ENCODE measurements around the gene ATP2B3. TPM values are rescaled to one million over a fixed set of nuclear protein-coding genes. Genes with fewer than 3 reads are reported as not detected.

The ATP2B3 gene
- total RNA-seq, result under 1 TPM in 1 of 2 donors, not detected in 1; 0.85 TPM

GRCh38 chrX:153517423-153517822 is at the start of gene ATP2B3:
ATP2B3 (plus strand) TSS chrX:153517642; CDS start chrX:153536248, 18,606 bp downstream.
- intact Hi-C loops (cut with DNase I), result no loop called here
- no peaks in the 10 kb centered on the region for H3K36me3 ChIP-seq
- 0% methylated on average over 1 of the region's 50 CpGs for WGBS
- no peaks in the 10 kb centered on the region for H3K9me3 ChIP-seq
- H3K4me3 ChIP-seq, result no peak within 1 kb of the TSS
- no peak for DNase-seq (ENCODE audit: low spot score)
- H3K4me1 ChIP-seq (replicated peaks), result no peaks in the 10 kb centered on the region
- TF ChIP-seq POLR2A (IDR thresholded peaks at IDR 0.05), result no peak
- TF ChIP-seq POLR2AphosphoS5 (IDR thresholded peaks at IDR 0.05), result no peak
- no peak for TF ChIP-seq CTCF (IDR thresholded peaks at IDR 0.05)
- H3K27ac ChIP-seq, result no peak within 1 kb of the TSS
- H3K27me3 ChIP-seq (replicated peaks; ENCODE audit: insufficient read depth), result no peaks in the 10 kb centered on the region

DNA sequence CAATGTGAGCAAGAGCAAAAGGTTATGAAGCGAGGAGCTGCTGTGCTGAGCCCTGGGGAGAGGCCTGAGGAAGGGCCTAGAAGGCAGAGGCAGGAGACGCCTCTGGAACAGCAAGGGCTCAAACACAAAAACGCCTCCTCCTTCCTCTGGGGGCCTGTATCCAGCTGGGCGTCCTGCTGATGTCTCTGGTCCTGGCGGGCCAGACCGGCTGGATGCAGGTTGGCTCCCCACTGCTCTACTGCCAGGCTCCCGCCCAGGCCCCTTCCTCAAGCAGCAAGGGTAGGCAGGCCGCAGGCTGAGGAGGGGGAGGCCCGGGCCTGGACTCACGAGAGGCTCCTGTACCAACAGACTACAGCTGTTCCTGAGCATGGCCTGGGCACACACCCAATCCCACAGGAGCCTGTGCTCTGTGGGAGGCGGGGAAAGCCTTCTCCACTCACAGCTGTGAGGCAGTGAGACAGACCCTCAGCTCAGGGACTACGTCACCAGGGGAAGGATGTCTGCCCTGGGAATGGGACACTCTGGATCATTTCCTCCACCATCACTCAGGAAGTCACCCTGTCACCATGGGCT is 49.3 kb upstream of the ATP2B3 start:
- 78% methylated on average over 4 of the region's 12 CpGs for WGBS
- DNase-seq (ENCODE audit: low spot score), result no peak
- TF ChIP-seq POLR2AphosphoS5 (IDR thresholded peaks at IDR 0.05) (no peak), CTCF (IDR thresholded peaks at IDR 0.05) (no peak), POLR2A (IDR thresholded peaks at IDR 0.05) (no peak)
- no peaks in the 10 kb centered on the region for H3K4me1 ChIP-seq (replicated peaks)
- H3K4me3 ChIP-seq, result no peak overlapping the region
- H3K9me3 ChIP-seq, result no peaks in the 10 kb centered on the region
- H3K27ac ChIP-seq, result no peak overlapping the region
- H3K27me3 ChIP-seq (replicated peaks; ENCODE audit: insufficient read depth), result no peaks in the 10 kb centered on the region
- intact Hi-C loops (cut with DNase I), result no loop called here
- H3K36me3 ChIP-seq, result no peaks in the 10 kb centered on the region

DNA sequence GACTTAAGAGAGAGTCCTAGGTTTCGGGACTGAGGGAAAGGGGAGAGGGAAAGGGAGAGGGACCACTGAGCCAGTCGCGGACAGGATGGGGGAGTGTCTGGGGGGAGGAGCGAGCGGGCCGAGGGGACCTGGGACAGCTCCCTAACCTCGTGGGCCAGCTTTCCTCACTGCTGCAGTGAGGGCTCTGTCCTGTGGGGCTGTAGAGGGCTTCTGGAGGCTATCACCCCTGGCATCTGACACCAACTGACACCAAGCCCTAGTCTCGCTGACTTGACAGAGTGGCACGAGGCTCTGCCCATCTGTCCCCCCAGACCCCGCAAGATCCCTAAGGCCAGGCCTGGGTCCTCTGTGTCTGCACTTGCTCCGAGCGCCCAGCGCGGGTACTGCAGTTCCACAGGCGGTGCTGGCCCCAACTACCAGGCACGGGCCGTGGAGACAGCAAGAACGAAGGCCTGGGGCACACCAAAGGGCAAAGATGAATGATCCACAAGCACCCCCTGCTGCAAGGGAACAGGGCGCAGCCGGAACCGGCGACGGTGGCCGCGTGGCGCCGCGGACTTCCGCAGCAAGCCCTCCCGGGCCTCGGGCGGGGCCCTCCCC is 47.5 kb upstream of the ATP2B3 start:
- no peaks in the 10 kb centered on the region for H3K36me3 ChIP-seq
- peak overlapping the region; percentile 41 for H3K4me3 ChIP-seq
- no peak overlapping the region for H3K27ac ChIP-seq
- intact Hi-C loops (cut with DNase I), result no loop called here
- H3K4me1 ChIP-seq (replicated peaks), result no peaks in the 10 kb centered on the region
- no peaks in the 10 kb centered on the region for H3K9me3 ChIP-seq
- no peak for DNase-seq (ENCODE audit: low spot score)
- H3K27me3 ChIP-seq (replicated peaks; ENCODE audit: insufficient read depth), result no peaks in the 10 kb centered on the region
- whole genome bisulfite sequencing, result 0% methylated on average over 7 of the region's 32 CpGs
- TF ChIP-seq POLR2A (IDR thresholded peaks at IDR 0.05), result no peak
- TF ChIP-seq POLR2AphosphoS5 (IDR thresholded peaks at IDR 0.05), result no peak
- no peak for TF ChIP-seq CTCF (IDR thresholded peaks at IDR 0.05)

DNA sequence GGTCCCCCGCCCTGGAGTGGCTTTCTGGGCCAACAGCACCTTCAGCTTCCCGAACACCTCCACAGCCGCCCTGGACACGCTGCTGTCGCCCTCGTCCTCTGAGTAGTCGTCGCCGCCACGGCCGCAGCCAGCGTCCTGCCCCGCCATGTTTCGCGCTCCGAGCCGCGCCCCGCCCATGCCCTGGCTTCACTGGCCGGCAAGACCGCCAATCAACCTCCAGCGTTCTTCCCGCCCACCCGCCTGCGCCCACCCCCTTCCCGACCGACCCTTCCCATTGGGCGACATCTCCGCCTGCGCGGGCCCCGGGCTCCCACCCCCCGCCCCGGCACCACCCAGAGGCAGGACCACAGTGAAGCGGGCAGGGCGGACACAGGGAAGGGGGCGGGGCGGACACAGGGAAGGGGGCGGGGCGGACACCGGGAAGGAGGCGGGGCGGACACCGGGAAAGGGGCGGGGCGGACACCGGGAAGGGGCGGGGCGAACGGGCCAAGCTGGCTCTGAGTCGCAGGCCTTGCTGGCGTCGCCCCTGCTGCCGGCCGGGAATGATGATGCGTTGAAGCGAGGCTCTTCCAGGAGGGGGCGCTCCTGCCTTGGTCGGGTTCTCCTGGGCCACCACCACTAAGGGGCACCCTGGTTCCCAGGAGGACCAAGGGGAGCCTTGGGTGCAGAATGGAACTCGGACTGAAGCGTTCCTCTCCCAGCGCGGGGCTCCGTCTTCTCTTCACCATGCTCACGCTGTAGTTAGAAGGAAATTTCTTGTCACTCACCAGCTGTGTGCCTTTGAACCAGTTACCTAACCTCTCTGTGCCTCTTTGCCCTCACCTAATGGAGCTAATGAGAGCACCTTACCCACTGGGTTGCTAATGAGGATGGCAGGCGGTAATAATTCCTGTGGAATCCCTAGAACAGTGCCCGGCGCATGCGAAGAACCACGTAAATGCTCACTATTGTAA is 46.8 kb upstream of the ATP2B3 start, which contains the start of gene HAUS7:
TSS of gene HAUS7 (minus strand) at position 166 of the 953 bp plus-strand sequence. CDS start at position 147, 19 bp downstream.
- no peaks in the 10 kb centered on the region for H3K4me1 ChIP-seq (replicated peaks)
- intact Hi-C loops (cut with DNase I), result no loop called here
- H3K4me3 ChIP-seq, result peak within 1 kb of the TSS; percentile 41
- no peaks in the 10 kb centered on the region for H3K27me3 ChIP-seq (replicated peaks; ENCODE audit: insufficient read depth)
- peak; percentile 79 for DNase-seq (ENCODE audit: low spot score)
- H3K36me3 ChIP-seq, result no peaks in the 10 kb centered on the region
- WGBS, result 11% methylated on average over 46 of the region's 70 CpGs
- no peaks in the 10 kb centered on the region for H3K9me3 ChIP-seq
- H3K27ac ChIP-seq, result peak within 1 kb of the TSS in 1 of 2 donors; percentile 31
- TF ChIP-seq CTCF (IDR thresholded peaks at IDR 0.05), result peak; percentile 27 to 70 (median 56)
- TF ChIP-seq POLR2AphosphoS5 (IDR thresholded peaks at IDR 0.05), result peak; percentile 4
- no peak for TF ChIP-seq POLR2A (IDR thresholded peaks at IDR 0.05)
